PC-9 (cell line): ENCODE results near the gene CDX1.

Experiments used
- EZH2 ChIP-seq: fragments of 200-600 bp; sonication (generic); IDR thresholded peaks from 2 replicates; pipeline ENCODE4 v1.8.0; 2017; ENCODE audit warnings: antibody characterized with exemption, low read depth
- TF ChIP-seq, protein P1 (sequence below): fragments of 200-600 bp; sonication (generic); conservative IDR thresholded peaks from 2 replicates; pipeline ENCODE4 v1.6.1; 2017; ENCODE audit warnings: mixed run types, antibody characterized with exemption, mild to moderate bottlenecking, moderate library complexity

DNA sequence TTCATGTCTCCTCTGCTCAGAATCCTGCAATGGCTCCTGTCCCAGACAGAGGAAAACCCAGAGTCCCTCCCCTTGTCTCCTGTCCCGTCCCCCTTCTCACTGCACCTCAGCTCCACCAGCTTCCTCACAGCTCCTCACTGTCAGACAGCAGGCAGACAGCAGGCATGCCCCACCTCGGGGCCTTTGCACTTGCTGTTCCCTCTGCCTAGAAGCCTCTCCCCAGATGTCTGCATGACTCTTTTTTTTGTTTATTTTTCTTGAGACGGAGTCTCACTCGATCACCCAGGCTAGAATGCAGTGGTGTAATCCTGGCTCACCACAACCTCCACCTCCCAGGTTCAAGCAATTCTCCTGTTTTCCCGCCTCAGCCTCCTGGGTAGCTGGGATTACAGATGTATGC, 14.4 kb downstream of the CDX1 start:
- TF ChIP-seq, protein P1, sequence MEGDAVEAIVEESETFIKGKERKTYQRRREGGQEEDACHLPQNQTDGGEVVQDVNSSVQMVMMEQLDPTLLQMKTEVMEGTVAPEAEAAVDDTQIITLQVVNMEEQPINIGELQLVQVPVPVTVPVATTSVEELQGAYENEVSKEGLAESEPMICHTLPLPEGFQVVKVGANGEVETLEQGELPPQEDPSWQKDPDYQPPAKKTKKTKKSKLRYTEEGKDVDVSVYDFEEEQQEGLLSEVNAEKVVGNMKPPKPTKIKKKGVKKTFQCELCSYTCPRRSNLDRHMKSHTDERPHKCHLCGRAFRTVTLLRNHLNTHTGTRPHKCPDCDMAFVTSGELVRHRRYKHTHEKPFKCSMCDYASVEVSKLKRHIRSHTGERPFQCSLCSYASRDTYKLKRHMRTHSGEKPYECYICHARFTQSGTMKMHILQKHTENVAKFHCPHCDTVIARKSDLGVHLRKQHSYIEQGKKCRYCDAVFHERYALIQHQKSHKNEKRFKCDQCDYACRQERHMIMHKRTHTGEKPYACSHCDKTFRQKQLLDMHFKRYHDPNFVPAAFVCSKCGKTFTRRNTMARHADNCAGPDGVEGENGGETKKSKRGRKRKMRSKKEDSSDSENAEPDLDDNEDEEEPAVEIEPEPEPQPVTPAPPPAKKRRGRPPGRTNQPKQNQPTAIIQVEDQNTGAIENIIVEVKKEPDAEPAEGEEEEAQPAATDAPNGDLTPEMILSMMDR: no peak
- TF ChIP-seq EZH2: no peak
